ENCODE results near the gene POLR3C. TPM values are rescaled to one million over a fixed set of nuclear protein-coding genes. Genes with fewer than 3 reads are reported as not detected.

Gene POLR3C
- total RNA-seq, 2 donors from 2014 or later: 32.7 to 37.9 TPM

DNA sequence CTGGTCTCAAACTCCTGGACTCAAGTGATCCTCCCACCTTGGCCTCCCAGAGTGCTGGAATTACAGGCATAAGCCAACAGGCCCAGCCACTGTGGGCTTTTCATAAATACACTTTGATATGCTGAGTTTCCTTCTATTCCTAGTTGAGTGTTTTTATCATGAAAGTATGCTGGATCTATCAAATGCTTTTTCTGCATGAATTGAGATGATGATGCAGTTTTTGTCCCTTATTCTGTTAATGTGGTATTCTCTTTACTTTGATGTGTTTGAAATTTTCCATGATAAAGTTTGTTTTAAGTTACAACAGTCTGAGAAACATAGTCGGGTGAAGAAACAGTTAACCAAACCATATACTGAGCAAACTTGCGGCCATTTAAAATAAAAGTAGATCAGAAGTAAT is 24.2 kb upstream of the POLR3C start:
- H3K27me3 Mint-ChIP-seq (ENCODE audit: insufficient read depth): no peaks in the 10 kb centered on the region
- TF ChIP-seq, protein P1, sequence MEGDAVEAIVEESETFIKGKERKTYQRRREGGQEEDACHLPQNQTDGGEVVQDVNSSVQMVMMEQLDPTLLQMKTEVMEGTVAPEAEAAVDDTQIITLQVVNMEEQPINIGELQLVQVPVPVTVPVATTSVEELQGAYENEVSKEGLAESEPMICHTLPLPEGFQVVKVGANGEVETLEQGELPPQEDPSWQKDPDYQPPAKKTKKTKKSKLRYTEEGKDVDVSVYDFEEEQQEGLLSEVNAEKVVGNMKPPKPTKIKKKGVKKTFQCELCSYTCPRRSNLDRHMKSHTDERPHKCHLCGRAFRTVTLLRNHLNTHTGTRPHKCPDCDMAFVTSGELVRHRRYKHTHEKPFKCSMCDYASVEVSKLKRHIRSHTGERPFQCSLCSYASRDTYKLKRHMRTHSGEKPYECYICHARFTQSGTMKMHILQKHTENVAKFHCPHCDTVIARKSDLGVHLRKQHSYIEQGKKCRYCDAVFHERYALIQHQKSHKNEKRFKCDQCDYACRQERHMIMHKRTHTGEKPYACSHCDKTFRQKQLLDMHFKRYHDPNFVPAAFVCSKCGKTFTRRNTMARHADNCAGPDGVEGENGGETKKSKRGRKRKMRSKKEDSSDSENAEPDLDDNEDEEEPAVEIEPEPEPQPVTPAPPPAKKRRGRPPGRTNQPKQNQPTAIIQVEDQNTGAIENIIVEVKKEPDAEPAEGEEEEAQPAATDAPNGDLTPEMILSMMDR (conservative IDR thresholded peaks at IDR 0.05): no peak
- 88% methylated on average over 1 of the region's 2 CpGs; no CpG with 5 or more reads in 1 of the 2 experiments for WGBS, 2 experiments (ENCODE audit: insufficient coverage in 1 of 2, insufficient read length in 1 of 2)
- peaks cover 46% of the 10 kb centered on the region for H3K36me3 Mint-ChIP-seq (ENCODE audit: low read depth)
- H3K9ac ChIP-seq (ENCODE audit: extremely low read depth, low read length, poor library complexity, severe bottlenecking): no peak overlapping the region
- H3K4me3 Mint-ChIP-seq: no peak overlapping the region
- peaks cover 35% of the 10 kb centered on the region for H3K36me3 ChIP-seq (ENCODE audit: control insufficient read depth, insufficient read depth, low read length)
- H3K27ac Mint-ChIP-seq: no peak overlapping the region
- no peak overlapping the region for H3K27ac ChIP-seq (ENCODE audit: low read depth, low read length)
- H3K27me3 ChIP-seq (ENCODE audit: control insufficient read depth, insufficient read depth, low read length, poor library complexity, severe bottlenecking): no peaks in the 10 kb centered on the region
- peaks cover 41% of the 10 kb centered on the region for H3K9me3 Mint-ChIP-seq
- peaks cover 23% of the 10 kb centered on the region for H3K4me1 Mint-ChIP-seq
- H3K9me3 ChIP-seq (ENCODE audit: control insufficient read depth, low read length): peaks cover 40% of the 10 kb centered on the region
- H3K4me1 ChIP-seq (ENCODE audit: control insufficient read depth, insufficient read depth, low read length): peaks cover 5% of the 10 kb centered on the region
- no peak for DNase-seq
- H3K4me3 ChIP-seq (ENCODE audit: low read length): no peak overlapping the region

DNA sequence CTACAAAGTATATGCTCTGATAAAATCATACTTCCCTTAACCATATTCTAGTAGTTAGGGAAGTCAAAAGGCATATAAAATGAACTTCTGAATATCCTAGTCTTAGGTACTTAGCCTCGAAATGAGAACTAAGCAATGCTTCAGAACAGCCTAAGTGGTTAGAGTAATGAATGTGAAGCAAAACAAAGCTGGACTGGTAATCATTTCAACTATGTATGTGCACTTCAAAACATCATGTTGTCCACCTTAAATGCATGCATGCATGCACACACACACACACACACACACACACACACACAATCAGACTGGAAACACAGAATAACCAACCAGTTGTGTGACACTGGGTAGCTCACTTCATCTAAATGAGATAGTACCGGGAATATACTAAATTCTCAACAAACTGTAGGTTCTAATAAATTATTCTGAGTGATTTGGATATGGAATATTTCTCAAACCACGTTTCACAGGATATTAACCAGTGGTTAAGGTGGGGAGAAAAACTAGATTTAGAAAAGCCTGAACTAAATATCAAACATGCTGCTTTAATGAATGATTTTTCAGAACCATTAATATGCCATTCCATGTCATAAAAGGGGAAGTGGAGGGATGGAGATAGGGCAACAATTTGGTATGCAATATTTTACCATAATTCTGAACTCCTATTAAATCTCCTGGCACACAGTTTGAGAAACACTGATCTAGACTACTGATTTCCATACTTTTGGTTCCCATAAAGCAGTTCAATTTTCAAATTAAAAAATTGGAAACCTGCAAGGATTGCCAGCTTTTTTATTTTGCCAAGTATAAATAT is 19.6 kb upstream of the POLR3C start:
- TF ChIP-seq, protein P1 (conservative IDR thresholded peaks at IDR 0.05): no peak
- H3K4me1 Mint-ChIP-seq: peaks cover 33% of the 10 kb centered on the region
- no peak overlapping the region for H3K4me3 ChIP-seq (ENCODE audit: low read length)
- H3K27ac ChIP-seq (ENCODE audit: low read depth, low read length): no peak overlapping the region
- no peaks in the 10 kb centered on the region for H3K9me3 Mint-ChIP-seq
- no peaks in the 10 kb centered on the region for H3K27me3 ChIP-seq (ENCODE audit: control insufficient read depth, insufficient read depth, low read length, poor library complexity, severe bottlenecking)
- H3K27ac Mint-ChIP-seq: no peak overlapping the region
- peaks cover 16% of the 10 kb centered on the region for H3K36me3 Mint-ChIP-seq (ENCODE audit: low read depth)
- WGBS, 2 experiments (ENCODE audit: insufficient coverage in 1 of 2, insufficient read length in 1 of 2): 94% methylated on average over 3 of the region's 3 CpGs; no CpG with 5 or more reads in 1 of the 2 experiments
- H3K9me3 ChIP-seq (ENCODE audit: control insufficient read depth, low read length): no peaks in the 10 kb centered on the region
- peaks cover 5% of the 10 kb centered on the region for H3K36me3 ChIP-seq (ENCODE audit: control insufficient read depth, insufficient read depth, low read length)
- DNase-seq: no peak
- peaks cover 5% of the 10 kb centered on the region for H3K4me1 ChIP-seq (ENCODE audit: control insufficient read depth, insufficient read depth, low read length)
- H3K9ac ChIP-seq (ENCODE audit: extremely low read depth, low read length, poor library complexity, severe bottlenecking): no peak overlapping the region
- H3K27me3 Mint-ChIP-seq (ENCODE audit: insufficient read depth): no peaks in the 10 kb centered on the region
- no peak overlapping the region for H3K4me3 Mint-ChIP-seq

DNA sequence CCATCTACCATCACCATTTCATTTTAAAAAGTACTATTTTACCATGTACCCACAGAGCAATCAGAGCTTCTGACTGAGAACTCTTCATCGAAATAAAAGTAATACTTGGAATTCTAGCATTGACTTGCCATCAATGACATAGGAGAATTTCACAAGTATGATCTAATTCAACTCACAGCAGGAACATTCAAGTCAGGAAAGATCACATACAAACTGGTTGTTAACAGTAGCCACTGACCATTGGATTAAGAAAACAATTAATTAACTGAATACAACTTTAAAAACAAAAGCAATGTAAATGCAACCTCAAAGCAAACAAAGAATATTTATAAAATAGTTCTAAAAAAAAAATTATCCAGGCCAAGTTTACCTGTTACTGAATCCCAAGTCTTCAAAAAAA is 18.9 kb upstream of the POLR3C start:
- Histone ChIP-seq H3K27ac (ENCODE audit: low read depth, low read length) (no peak overlapping the region), H3K4me3 (ENCODE audit: low read length) (no peak overlapping the region), H3K9ac (ENCODE audit: extremely low read depth, low read length, poor library complexity, severe bottlenecking) (no peak overlapping the region), H3K9me3 (ENCODE audit: control insufficient read depth, low read length) (no peaks in the 10 kb centered on the region), H3K27me3 (ENCODE audit: control insufficient read depth, insufficient read depth, low read length, poor library complexity, severe bottlenecking) (no peaks in the 10 kb centered on the region), H3K36me3 (ENCODE audit: control insufficient read depth, insufficient read depth, low read length) (peaks cover 5% of the 10 kb centered on the region), H3K4me1 (ENCODE audit: control insufficient read depth, insufficient read depth, low read length) (peaks cover 5% of the 10 kb centered on the region)
- 83 to 84% methylated on average over 1 of the region's 1 CpG for WGBS, 2 experiments (ENCODE audit: insufficient coverage in 1 of 2, insufficient read length in 1 of 2)
- Mint-ChIP-seq H3K27ac (no peak overlapping the region), H3K4me1 (peaks cover 33% of the 10 kb centered on the region), H3K36me3 (ENCODE audit: low read depth) (peaks cover 10% of the 10 kb centered on the region), H3K27me3 (ENCODE audit: insufficient read depth) (no peaks in the 10 kb centered on the region), H3K4me3 (no peak overlapping the region), H3K9me3 (no peaks in the 10 kb centered on the region)
- TF ChIP-seq, protein P1 (conservative IDR thresholded peaks at IDR 0.05): no peak
- DNase-seq: no peak

Data from endodermal cell (in vitro differentiated cells).